SK-N-SH (cell line): ENCODE measurements around the gene SDR39U1. TPM values are rescaled to one million over a fixed set of nuclear protein-coding genes. Genes with fewer than 3 reads are reported as not detected.

Experiments
- CTCF ChIA-PET: fragments of 300-600, 350-600 bp; formaldehyde crosslinking; extraction: SDS; loops from one replicate; lab custom pipeline; 2021; lab: Yijun Ruan, JAX
- POLR2A ChIA-PET: fragments of 350-600 bp; sonication (Branson Sonifier 250); formaldehyde crosslinking; extraction: SDS; loops from one replicate; lab custom pipeline; 2020; ENCODE audit warnings: antibody characterized with exemption, inconsistent platforms; lab: Yijun Ruan, JAX
- DNase-seq: peaks from one replicate; pipeline ENCODE4 v3.0.0; 2012
- H2AFZ ChIP-seq: fragments of 200-600 bp; sonication (generic); 2 replicates; pipeline ENCODE4 v1.8.1; 2016; ENCODE audit warnings: antibody characterized with exemption, mild to moderate bottlenecking, low read depth
- H3F3A ChIP-seq: fragments of 200-600 bp; sonication (generic); replicated peaks from 2 replicates; pipeline ENCODE3; 2016; ENCODE audit warnings: antibody characterized with exemption, mild to moderate bottlenecking; ENCODE audit not compliant: insufficient read depth
- H3K27ac ChIP-seq, 2 experiments: fragments of 200-500 bp in 1 of 2; fragments of 200-600 bp in 1 of 2; sonication (Bioruptor generic) in 1 of 2; sonication (generic), shearing (Covaris generic) in 1 of 2; 2 replicates each; pipeline versions ENCODE4 v1.5.1 to v1.6.1; 2014 to 2016; ENCODE audit warnings: low read depth in 2 of 2, inconsistent platforms in 1 of 2, low read length in 1 of 2, mild to moderate bottlenecking in 1 of 2, mixed read lengths in 1 of 2
- H3K27me3 ChIP-seq: fragments of 200-600 bp; sonication (generic), shearing (Covaris generic); 2 replicates; pipeline ENCODE4 v1.6.1; 2016; ENCODE audit warnings: mixed run types; ENCODE audit not compliant: insufficient read depth
- H3K36me3 ChIP-seq, 2 experiments: fragments of 200-500 bp in 1 of 2; fragments of 200-600 bp in 1 of 2; sonication (Bioruptor generic) in 1 of 2; sonication (generic) in 1 of 2; replicated peaks in 1 of 2; 2 replicates each; pipeline versions ENCODE3 to v1.5.1; 2014 to 2016; ENCODE audit warnings: low read length in 1 of 2, mild to moderate bottlenecking in 1 of 2; ENCODE audit not compliant: insufficient read depth in 2 of 2, control insufficient read depth in 1 of 2
- H3K4me1 ChIP-seq, 2 experiments: fragments of 200-500 bp in 1 of 2; fragments of 200-600 bp in 1 of 2; sonication (Bioruptor generic) in 1 of 2; sonication (generic), shearing (Covaris generic) in 1 of 2; 2 replicates each; pipeline versions ENCODE4 v1.5.1 to v1.6.1; 2014 to 2016; ENCODE audit warnings: low read depth in 1 of 2, low read length in 1 of 2, mixed run types in 1 of 2; ENCODE audit not compliant: insufficient read depth in 2 of 2, control insufficient read depth in 1 of 2
- H3K4me2 ChIP-seq: fragments of 200-600 bp; sonication (generic), shearing (Covaris generic); 2 replicates; pipeline ENCODE4 v1.6.1; 2017; ENCODE audit warnings: mixed run types
- H3K4me3 ChIP-seq, 2 experiments: fragments of 200-500 bp in 1 of 2; fragments of 200-600 bp in 1 of 2; sonication (Bioruptor generic) in 1 of 2; sonication (generic), shearing (Covaris generic) in 1 of 2; 2 replicates each; pipeline versions ENCODE4 v1.5.1 to v1.8.1; 2014 to 2016; ENCODE audit warnings: low read depth in 2 of 2, inconsistent platforms in 1 of 2, low read length in 1 of 2, mild to moderate bottlenecking in 1 of 2, mixed read lengths in 1 of 2, moderate library complexity in 1 of 2
- H3K79me2 ChIP-seq: fragments of 200-600 bp; sonication (generic); 2 replicates; pipeline ENCODE4 v1.8.1; 2017; ENCODE audit warnings: mild to moderate bottlenecking; ENCODE audit not compliant: insufficient read depth
- H3K9ac ChIP-seq: fragments of 200-600 bp; sonication (generic); 2 replicates; pipeline ENCODE4 v1.6.1; 2017; ENCODE audit warnings: mixed run types
- H3K9me2 ChIP-seq: fragments of 200-600 bp; sonication (generic); 2 replicates; pipeline ENCODE4 v1.6.1; 2017; ENCODE audit warnings: mixed run types
- H3K9me3 ChIP-seq: fragments of 200-600 bp; sonication (generic); 2 replicates; pipeline ENCODE4 v1.6.1; 2017; ENCODE audit warnings: mixed run types, mild to moderate bottlenecking, moderate library complexity
- H4K20me1 ChIP-seq: fragments of 200-600 bp; sonication (generic); 2 replicates; pipeline ENCODE4 v1.6.1; 2017; ENCODE audit warnings: mild to moderate bottlenecking, mixed run types; ENCODE audit not compliant: insufficient read depth
- CHD2 ChIP-seq: fragments of 150-350 bp; IDR thresholded peaks from 2 replicates; pipeline ENCODE4 v1.6.1; 2018; ENCODE audit warnings: low read length; ENCODE audit not compliant: partially characterized antibody
- ELF1 ChIP-seq: IDR thresholded peaks from 2 replicates; pipeline ENCODE4 v1.4.0; 2012
- EZH2phosphoT487 ChIP-seq: fragments of 200-600 bp; sonication (generic); IDR thresholded peaks from 2 replicates; pipeline ENCODE4 v1.6.1; 2017; ENCODE audit warnings: low read depth, mixed run types, mild to moderate bottlenecking, antibody characterized with exemption, moderate library complexity, borderline replicate concordance
- FOXJ3 ChIP-seq: sonication (generic); formaldehyde crosslinking; IDR thresholded peaks from 2 replicates; pipeline ENCODE4 v1.5.1; 2020; ENCODE audit warnings: mild to moderate bottlenecking, missing genetic modification reagents
- GATA2 ChIP-seq: sonication (generic); formaldehyde crosslinking; IDR thresholded peaks from 2 replicates; pipeline ENCODE4 v1.5.0; 2020; ENCODE audit warnings: mild to moderate bottlenecking, missing genetic modification reagents
- NFIC ChIP-seq: IDR thresholded peaks from 2 replicates; pipeline ENCODE4 v1.4.0; 2012; ENCODE audit warnings: borderline replicate concordance
- NRF1 ChIP-seq: IDR thresholded peaks from 2 replicates; pipeline ENCODE4 v1.6.1; 2012; ENCODE audit warnings: low read depth, mild to moderate bottlenecking, low read length
- POLR2AphosphoS5 ChIP-seq: IDR thresholded peaks from 2 replicates; pipeline ENCODE4 v1.6.1; 2012; ENCODE audit warnings: low read depth, low read length
- RAD21 ChIP-seq: IDR thresholded peaks from 2 replicates; pipeline ENCODE4 v1.6.1; 2012; ENCODE audit warnings: mild to moderate bottlenecking, low read length
- RCOR1 ChIP-seq: fragments of 150-350 bp; IDR thresholded peaks from 2 replicates; pipeline ENCODE4 v1.6.1; 2017; ENCODE audit warnings: antibody characterized with exemption, low read length
- REST ChIP-seq: IDR thresholded peaks from 2 replicates; pipeline ENCODE4 v1.6.1; 2012; ENCODE audit warnings: mild to moderate bottlenecking, low read depth, low read length, moderate library complexity
- RFX5 ChIP-seq: IDR thresholded peaks from 2 replicates; pipeline ENCODE4 v1.6.1; 2012; ENCODE audit warnings: mild to moderate bottlenecking, improper control_type of control experiment, low read length
- RXRA ChIP-seq: IDR thresholded peaks from 2 replicates; pipeline ENCODE4 v1.4.0; 2012; ENCODE audit warnings: low read depth, mild to moderate bottlenecking, borderline replicate concordance
- TCF12 ChIP-seq: IDR thresholded peaks from 2 replicates; pipeline ENCODE4 v1.4.0; 2012
- TEAD4 ChIP-seq: IDR thresholded peaks from 2 replicates; pipeline ENCODE4 v1.4.0; 2012; ENCODE audit warnings: mild to moderate bottlenecking, borderline replicate concordance; ENCODE audit not compliant: insufficient read depth
- USF2 ChIP-seq: fragments of 150-350 bp; IDR thresholded peaks from 2 replicates; pipeline ENCODE4 v1.6.1; 2017; ENCODE audit warnings: antibody characterized with exemption, low read length, low read depth, borderline replicate concordance
- YY1 ChIP-seq: IDR thresholded peaks from 2 replicates; pipeline ENCODE4 v1.4.0; 2012; ENCODE audit warnings: low read depth, mild to moderate bottlenecking
- WGBS: methylation state at CpG from one replicate; pipeline ENCODE4 v1.1.6; 2017; ENCODE audit warnings: low lambda C conversion rate; 5-methylcytosine and 5-hydroxymethylcytosine counted together
- polyA plus RNA-seq, 3 experiments: library from polyadenylated mRNA; depleted of rRNA; stranded (reverse); fragments of >200 nt; gene quantifications; 2 replicates each; pipeline ENCODE4 v1.2.3, GENCODE V29; 2012
- TF ChIP-seq, protein P1 (sequence below): IDR thresholded peaks from 2 replicates; pipeline ENCODE4 v1.4.0; 2012; ENCODE audit warnings: low read depth, borderline replicate concordance
- TF ChIP-seq, protein P2 (sequence below): IDR thresholded peaks from 2 replicates; pipeline ENCODE4 v1.4.0; 2012; ENCODE audit warnings: low read depth, borderline replicate concordance
- TF ChIP-seq, protein P3 (sequence below): fragments of 150-350 bp; IDR thresholded peaks from 2 replicates; pipeline ENCODE4 v1.6.1; 2016; ENCODE audit warnings: mild to moderate bottlenecking, low read depth, low read length

The SDR39U1 gene
- polyA plus RNA-seq, 1 of the 3 experiments (the other 2 are of a cell fraction): 81.8 TPM

DNA sequence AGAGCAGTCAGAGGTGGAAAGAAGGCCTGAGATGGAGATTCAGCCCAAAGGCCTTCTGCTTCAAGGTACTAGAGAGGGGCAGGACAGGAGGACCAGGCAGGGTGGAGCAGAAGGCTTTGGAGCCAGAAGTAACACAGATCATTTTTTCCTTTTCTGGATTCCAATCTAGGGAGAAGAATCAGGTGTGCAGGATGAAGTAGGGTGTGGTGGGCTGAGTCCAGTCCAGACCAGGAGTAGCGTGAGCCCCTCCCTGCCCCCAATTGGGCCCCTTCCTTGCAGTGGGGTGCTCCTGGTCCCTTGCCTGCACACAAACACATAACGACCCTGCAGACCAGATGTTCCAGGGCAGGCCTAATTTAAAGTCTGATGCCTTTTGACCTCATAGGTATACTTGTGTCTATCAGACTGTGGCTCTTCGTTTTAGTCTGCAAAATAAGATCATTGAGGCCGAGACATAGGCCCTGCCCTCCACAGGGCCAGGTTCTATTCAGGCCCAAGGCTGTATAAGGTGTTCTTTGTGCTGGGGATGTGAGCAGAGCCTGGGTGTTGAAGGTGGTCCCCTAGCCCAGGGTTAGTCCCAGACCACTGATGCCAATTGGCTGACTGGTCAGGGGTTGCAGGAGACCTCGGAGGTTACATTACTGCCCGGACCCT, 44.8 kb downstream of the SDR39U1 start:
- Histone ChIP-seq H3K4me1 (peaks cover 0 to 32% of the 10 kb centered on the region in 2 experiments; a peak in 1 of 4 replicates), H3K27me3 (no peaks in the 10 kb centered on the region), H3K9ac (no peak overlapping the region), H3K79me2 (no peaks in the 10 kb centered on the region), H3F3A (peaks cover 8% of the 10 kb centered on the region), H2AFZ (no peak overlapping the region), H3K9me3 (no peaks in the 10 kb centered on the region), H3K36me3 (no peaks in the 10 kb centered on the region), H4K20me1 (no peaks in the 10 kb centered on the region), H3K4me3 (no peak overlapping the region; a peak in 1 of 4 replicates), H3K9me2 (no peaks in the 10 kb centered on the region), H3K27ac (peak overlapping the region in 1 of 2 experiments; percentile 39; a peak in 1 of 4 replicates), H3K4me2 (0 out of 2 replicates have a peak overlapping the region, but pooled peaks have one; percentile 86)
- TF ChIP-seq, protein P1, sequence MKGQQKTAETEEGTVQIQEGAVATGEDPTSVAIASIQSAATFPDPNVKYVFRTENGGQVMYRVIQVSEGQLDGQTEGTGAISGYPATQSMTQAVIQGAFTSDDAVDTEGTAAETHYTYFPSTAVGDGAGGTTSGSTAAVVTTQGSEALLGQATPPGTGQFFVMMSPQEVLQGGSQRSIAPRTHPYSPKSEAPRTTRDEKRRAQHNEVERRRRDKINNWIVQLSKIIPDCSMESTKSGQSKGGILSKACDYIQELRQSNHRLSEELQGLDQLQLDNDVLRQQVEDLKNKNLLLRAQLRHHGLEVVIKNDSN: no peak
- no peak for TF ChIP-seq RFX5
- TF ChIP-seq TCF12: no peak
- no peak for TF ChIP-seq NFIC
- TF ChIP-seq FOXJ3: no peak
- no peak for TF ChIP-seq YY1
- TF ChIP-seq GATA2 (CRISPR knock-in tag): no peak
- no peak for TF ChIP-seq RXRA
- TF ChIP-seq RAD21: no peak
- TF ChIP-seq, protein P2, sequence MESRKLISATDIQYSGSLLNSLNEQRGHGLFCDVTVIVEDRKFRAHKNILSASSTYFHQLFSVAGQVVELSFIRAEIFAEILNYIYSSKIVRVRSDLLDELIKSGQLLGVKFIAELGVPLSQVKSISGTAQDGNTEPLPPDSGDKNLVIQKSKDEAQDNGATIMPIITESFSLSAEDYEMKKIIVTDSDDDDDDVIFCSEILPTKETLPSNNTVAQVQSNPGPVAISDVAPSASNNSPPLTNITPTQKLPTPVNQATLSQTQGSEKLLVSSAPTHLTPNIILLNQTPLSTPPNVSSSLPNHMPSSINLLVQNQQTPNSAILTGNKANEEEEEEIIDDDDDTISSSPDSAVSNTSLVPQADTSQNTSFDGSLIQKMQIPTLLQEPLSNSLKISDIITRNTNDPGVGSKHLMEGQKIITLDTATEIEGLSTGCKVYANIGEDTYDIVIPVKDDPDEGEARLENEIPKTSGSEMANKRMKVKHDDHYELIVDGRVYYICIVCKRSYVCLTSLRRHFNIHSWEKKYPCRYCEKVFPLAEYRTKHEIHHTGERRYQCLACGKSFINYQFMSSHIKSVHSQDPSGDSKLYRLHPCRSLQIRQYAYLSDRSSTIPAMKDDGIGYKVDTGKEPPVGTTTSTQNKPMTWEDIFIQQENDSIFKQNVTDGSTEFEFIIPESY: no peak
- TF ChIP-seq CHD2: no peak
- TF ChIP-seq, protein P3, sequence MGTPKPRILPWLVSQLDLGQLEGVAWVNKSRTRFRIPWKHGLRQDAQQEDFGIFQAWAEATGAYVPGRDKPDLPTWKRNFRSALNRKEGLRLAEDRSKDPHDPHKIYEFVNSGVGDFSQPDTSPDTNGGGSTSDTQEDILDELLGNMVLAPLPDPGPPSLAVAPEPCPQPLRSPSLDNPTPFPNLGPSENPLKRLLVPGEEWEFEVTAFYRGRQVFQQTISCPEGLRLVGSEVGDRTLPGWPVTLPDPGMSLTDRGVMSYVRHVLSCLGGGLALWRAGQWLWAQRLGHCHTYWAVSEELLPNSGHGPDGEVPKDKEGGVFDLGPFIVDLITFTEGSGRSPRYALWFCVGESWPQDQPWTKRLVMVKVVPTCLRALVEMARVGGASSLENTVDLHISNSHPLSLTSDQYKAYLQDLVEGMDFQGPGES: no peak
- no peak for TF ChIP-seq ELF1
- no peak for TF ChIP-seq NRF1
- TF ChIP-seq EZH2phosphoT487: no peak
- TF ChIP-seq USF2: no peak
- TF ChIP-seq RCOR1: no peak
- TF ChIP-seq POLR2AphosphoS5: no peak
- TF ChIP-seq REST: no peak
- no peak for TF ChIP-seq TEAD4
- WGBS: 98% methylated on average over 6 of the region's 6 CpGs
- POLR2A ChIA-PET: interaction anchor here (1.2 kb wide), 1 partner anchor 29 kb away, joined by 7 read pairs; no protein-coding TSS in a partner anchor
- CTCF ChIA-PET: interaction anchor here (0.6 to 5.6 kb wide), 7 partner anchors 15 to 64 kb away, joined by 3 to 35 read pairs (median 11); partner anchors contain the start of gene ADCY4
- DNase-seq: no peak
